Tongue (tissue), 2 donors: ENCODE measurements around the gene TRAF7. TPM values are rescaled to one million over a fixed set of nuclear protein-coding genes. Genes with fewer than 3 reads are reported as not detected.

Experiments used
- DNase-seq: peaks from one replicate; pipeline ENCODE4 v3.0.0-alpha.2; 2015
- total RNA-seq: library from RNA; depleted of rRNA; stranded (reverse); fragments of >200 nt; gene quantifications from one replicate; pipeline ENCODE4 v1.2.3, GENCODE V29; 2014

Gene TRAF7
- total RNA-seq, 1 donor from 2014 or later, result 27.4 TPM

- DNase-seq, result no peak
Observed at GRCh38 chr16:2184346-2184745, 28.8 kb downstream of the TRAF7 start.

GRCh38 chr16:2184962-2185361 lies 29.4 kb downstream of the TRAF7 start:
- no peak for DNase-seq

GRCh38 chr16:2186064-2186463 lies 30.5 kb downstream of the TRAF7 start:
- no peak for DNase-seq

- DNase-seq, result no peak
Observed at GRCh38 chr16:2186505-2186904, 30.9 kb downstream of the TRAF7 start.

GRCh38 chr16:2187212-2187611 lies 31.6 kb downstream of the TRAF7 start:
- DNase-seq, result no peak

GRCh38 chr16:2188395-2188794 lies 32.8 kb downstream of the TRAF7 start:
- DNase-seq, result no peak

- no peak for DNase-seq
Observed at GRCh38 chr16:2189252-2189893, 33.8 kb downstream of the TRAF7 start.

GRCh38 chr16:2190002-2190658 lies 34.5 kb downstream of the TRAF7 start:
- no peak for DNase-seq

GRCh38 chr16:2190659-2191445 lies 35.3 kb downstream of the TRAF7 start:
- no peak for DNase-seq

GRCh38 chr16:2191446-2191706 lies 35.8 kb downstream of the TRAF7 start:
- DNase-seq, result no peak

- peak; percentile 59 for DNase-seq
Observed at GRCh38 chr16:2194166-2194834, 38.7 kb downstream of the TRAF7 start.

- DNase-seq, result peak; percentile 57
Observed at GRCh38 chr16:2194852-2195321, 39.3 kb downstream of the TRAF7 start.

GRCh38 chr16:2195322-2196161 lies 40.0 kb downstream of the TRAF7 start:
- DNase-seq, result no peak

GRCh38 chr16:2196162-2196980 lies 40.8 kb downstream of the TRAF7 start, which contains the start of gene CASKIN1:
Gene CASKIN1 (minus strand): TSS chr16:2196605. CDS start chr16:2196432, 173 bp downstream.
- peak; percentile 37 for DNase-seq

GRCh38 chr16:2196981-2197511 lies 41.5 kb downstream of the TRAF7 start:
- no peak for DNase-seq

GRCh38 chr16:2197765-2198164 lies 42.2 kb downstream of the TRAF7 start:
- no peak for DNase-seq

- no peak for DNase-seq
Observed at GRCh38 chr16:2198283-2198682, 42.7 kb downstream of the TRAF7 start.

- no peak for DNase-seq
Observed at GRCh38 chr16:2199095-2199494, 43.5 kb downstream of the TRAF7 start.

GRCh38 chr16:2199621-2200139 lies 44.1 kb downstream of the TRAF7 start:
- DNase-seq, result no peak

GRCh38 chr16:2200313-2200712 lies 44.7 kb downstream of the TRAF7 start:
- DNase-seq, result no peak
